Mucosa of rectum (tissue), 2 donors: ENCODE measurements around the gene INTS1.
"Not testable (repeated sequence)": the region's sequence is repeated elsewhere in the genome, so short reads cannot be mapped to it uniquely, and the experiment has no call there.

Experiments
- H3K27ac ChIP-seq, 2 donors: one replicate each; pipeline ENCODE4 v1.7.0; 2013; ENCODE audit warnings: inconsistent platforms in 2 of 2, low read depth in 2 of 2, low read length in 2 of 2
- H3K27me3 ChIP-seq, 2 donors: one replicate each; pipeline ENCODE4 v1.7.0; 2013; ENCODE audit warnings: low read length in 2 of 2; ENCODE audit not compliant: control insufficient read depth in 2 of 2, insufficient read depth in 2 of 2
- H3K36me3 ChIP-seq, 2 donors: one replicate each; pipeline ENCODE4 v1.7.0; 2013; ENCODE audit warnings: low read length in 2 of 2; ENCODE audit not compliant: control insufficient read depth in 2 of 2, insufficient read depth in 2 of 2
- H3K4me1 ChIP-seq, 2 donors: one replicate each; pipeline ENCODE4 v1.7.0; 2013; ENCODE audit warnings: low read length in 2 of 2, mild to moderate bottlenecking in 1 of 2; ENCODE audit not compliant: control insufficient read depth in 2 of 2, insufficient read depth in 2 of 2
- H3K4me3 ChIP-seq, 2 donors: one replicate each; pipeline ENCODE4 v1.7.0; 2013; ENCODE audit warnings: low read length in 2 of 2
- H3K9ac ChIP-seq, 2 donors: one replicate each; pipeline ENCODE4 v1.7.0; 2013; ENCODE audit warnings: low read length in 2 of 2, low read depth in 1 of 2, mild to moderate bottlenecking in 1 of 2
- H3K9me3 ChIP-seq, 2 donors: one replicate each; pipeline ENCODE4 v1.7.0; 2013; ENCODE audit warnings: low read length in 2 of 2; ENCODE audit not compliant: control insufficient read depth in 2 of 2
- donor health status: healthy.
- donor health status: Normal muscosa, but diverticular disease.

Gene INTS1

DNA sequence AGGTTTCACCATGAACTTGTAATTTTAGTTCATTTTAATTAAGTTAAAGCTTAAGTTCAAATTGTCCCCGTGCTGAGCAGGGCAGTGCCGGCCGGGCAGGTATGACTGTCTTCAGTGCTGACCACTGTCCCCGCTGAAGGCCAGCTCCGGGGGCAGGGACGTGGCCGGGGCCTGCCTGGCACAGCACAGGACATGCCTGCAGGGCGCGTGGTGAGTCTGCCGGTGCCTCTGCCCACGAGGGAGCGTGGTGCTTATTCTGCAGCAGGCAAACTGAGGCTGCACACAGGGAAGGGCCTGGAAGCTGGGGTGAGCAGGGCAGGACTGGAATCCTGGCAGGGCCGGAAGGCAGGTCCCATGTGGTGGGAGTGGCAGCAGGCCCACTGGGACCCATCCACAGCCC lies 54.7 kb downstream of the INTS1 start:
- H3K27ac ChIP-seq, result peak overlapping the region in 1 of 2 donors; percentile 4
- no peak overlapping the region for H3K9ac ChIP-seq
- no peaks in the 10 kb centered on the region for H3K9me3 ChIP-seq

DNA sequence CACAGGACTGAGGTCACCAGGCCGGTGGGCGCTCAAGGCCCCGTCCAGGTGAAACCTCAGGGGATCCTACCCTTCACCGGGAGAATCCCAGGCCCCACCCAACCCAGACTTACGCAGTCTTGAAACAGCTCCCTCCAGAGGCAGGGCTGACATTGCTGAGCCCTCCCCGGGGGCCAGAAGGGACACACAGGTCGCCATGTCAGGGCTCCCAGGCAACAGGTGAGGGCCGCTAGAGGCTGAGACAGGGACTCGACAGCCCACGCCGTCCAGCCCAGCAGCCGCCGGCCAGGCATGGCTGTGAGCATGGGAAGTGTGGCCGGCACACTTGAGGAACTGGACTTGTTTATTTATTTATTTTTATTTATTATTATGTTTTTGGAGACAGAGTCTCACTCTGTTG lies 55.2 kb downstream of the INTS1 start:
- no peak overlapping the region for H3K4me3 ChIP-seq
- peaks cover 8 to 9% of the 10 kb centered on the region in 2 donors for H3K4me1 ChIP-seq
- no peaks in the 10 kb centered on the region for H3K27me3 ChIP-seq
- H3K9ac ChIP-seq, result no peak overlapping the region
- peaks cover 0 to 4% of the 10 kb centered on the region in 2 donors for H3K36me3 ChIP-seq
- no peaks in the 10 kb centered on the region for H3K9me3 ChIP-seq
- H3K27ac ChIP-seq, result no peak overlapping the region

More for the DNA sequence above, 54.7 kb downstream of the INTS1 start:
- H3K4me1 ChIP-seq, result peaks cover 8 to 10% of the 10 kb centered on the region in 2 donors
- H3K4me3 ChIP-seq, result no peak overlapping the region
- peaks cover 0 to 4% of the 10 kb centered on the region in 2 donors for H3K36me3 ChIP-seq
- no peaks in the 10 kb centered on the region for H3K27me3 ChIP-seq

DNA sequence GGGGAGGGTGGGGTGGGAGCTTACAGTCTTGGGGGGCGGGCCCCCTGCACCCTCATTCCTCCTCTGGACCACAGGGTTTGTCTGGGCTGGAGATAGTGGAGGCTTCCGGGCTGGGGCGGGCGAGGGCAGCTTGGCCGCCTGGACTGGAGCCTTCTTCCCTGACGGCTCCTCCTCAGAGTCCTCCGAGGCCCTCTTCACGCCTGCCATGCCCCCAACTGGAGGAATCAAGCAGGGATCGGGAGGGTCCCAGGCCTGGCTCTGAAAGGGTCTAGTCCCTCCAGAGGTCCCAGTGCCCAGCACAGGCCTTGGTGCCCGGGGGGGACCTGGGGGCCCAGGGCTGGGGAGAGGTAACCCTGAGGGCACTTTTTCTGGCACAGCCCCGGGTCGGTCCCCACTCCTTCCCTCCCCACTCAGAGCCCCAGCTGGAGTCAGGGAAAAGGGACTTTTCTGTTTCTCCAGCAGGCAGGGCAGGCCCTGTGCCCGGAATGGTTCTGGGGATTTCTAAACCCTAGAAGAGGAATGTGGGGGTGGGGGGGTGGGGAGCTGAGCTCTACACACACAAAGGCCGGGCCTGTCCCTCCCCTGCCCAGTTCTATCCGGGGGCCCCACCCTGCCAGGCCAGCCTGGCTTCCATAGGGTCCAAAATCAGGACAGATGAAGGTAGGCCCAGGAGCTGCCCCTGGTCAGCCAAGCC lies 56.5 kb downstream of the INTS1 start:
- no peaks in the 10 kb centered on the region for H3K27me3 ChIP-seq
- H3K9ac ChIP-seq, result no peak overlapping the region
- no peak overlapping the region for H3K4me3 ChIP-seq
- H3K9me3 ChIP-seq, result no peaks in the 10 kb centered on the region
- peaks cover 0 to 4% of the 10 kb centered on the region in 2 donors for H3K36me3 ChIP-seq
- peak overlapping the region in 1 of 2 donors; percentile 48 for H3K27ac ChIP-seq
- peaks cover 5% of the 10 kb centered on the region in 2 donors for H3K4me1 ChIP-seq

DNA sequence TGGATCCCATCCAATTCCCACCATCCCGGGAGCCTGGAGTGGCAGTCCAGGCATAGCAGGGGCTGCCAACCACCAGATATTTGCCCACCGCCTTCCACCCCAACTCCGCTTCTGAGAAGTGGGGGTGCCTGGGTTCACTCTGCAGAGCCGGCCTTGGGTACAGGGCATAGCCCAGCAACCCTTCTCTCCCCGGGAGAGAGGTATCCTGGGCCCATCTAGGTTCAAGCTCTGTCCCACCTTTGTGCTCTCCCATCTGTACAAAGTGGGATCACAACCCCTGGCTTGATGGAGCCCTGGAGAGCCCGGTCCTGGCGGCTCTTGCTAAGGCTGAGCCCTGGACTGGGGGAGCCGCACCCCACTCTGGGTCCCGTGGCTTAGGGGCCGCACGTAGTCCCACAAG lies 57.1 kb downstream of the INTS1 start:
- H3K4me1 ChIP-seq, result peaks cover 3 to 5% of the 10 kb centered on the region in 2 donors
- H3K9ac ChIP-seq, result no peak overlapping the region
- no peak overlapping the region for H3K27ac ChIP-seq

DNA sequence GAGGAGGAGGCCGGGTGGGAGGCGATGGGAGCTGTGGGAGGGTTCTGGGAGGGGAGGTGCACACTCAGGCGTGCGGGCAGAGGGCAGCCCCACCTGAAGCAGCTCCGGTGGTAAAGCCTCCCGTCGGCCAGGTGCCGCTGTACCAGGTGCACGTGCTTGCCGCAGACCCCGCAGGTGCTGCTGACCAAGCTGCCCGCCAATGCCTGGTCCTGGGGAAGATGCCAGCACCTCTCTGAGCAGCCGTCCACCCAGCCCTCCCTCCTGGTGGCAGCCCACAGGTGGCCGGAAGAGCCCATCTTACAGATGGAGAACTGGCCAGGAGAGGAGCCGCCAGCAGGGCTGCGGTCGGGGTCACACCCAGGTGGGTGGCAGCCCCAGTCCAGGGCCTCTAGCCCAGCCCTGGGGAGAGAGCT lies 57.6 kb downstream of the INTS1 start:
- H3K4me1 ChIP-seq, result peaks cover 3 to 5% of the 10 kb centered on the region in 2 donors
- no peak overlapping the region for H3K4me3 ChIP-seq
- peaks cover 2 to 4% of the 10 kb centered on the region in 2 donors for H3K36me3 ChIP-seq
- no peak overlapping the region for H3K27ac ChIP-seq
- no peak overlapping the region for H3K9ac ChIP-seq
- H3K9me3 ChIP-seq, result no peaks in the 10 kb centered on the region
- no peaks in the 10 kb centered on the region for H3K27me3 ChIP-seq

More for the DNA sequence above, 57.1 kb downstream of the INTS1 start:
- Histone ChIP-seq H3K9me3 (no peaks in the 10 kb centered on the region), H3K4me3 (no peak overlapping the region), H3K36me3 (peaks cover 0 to 4% of the 10 kb centered on the region in 2 donors), H3K27me3 (no peaks in the 10 kb centered on the region)

DNA sequence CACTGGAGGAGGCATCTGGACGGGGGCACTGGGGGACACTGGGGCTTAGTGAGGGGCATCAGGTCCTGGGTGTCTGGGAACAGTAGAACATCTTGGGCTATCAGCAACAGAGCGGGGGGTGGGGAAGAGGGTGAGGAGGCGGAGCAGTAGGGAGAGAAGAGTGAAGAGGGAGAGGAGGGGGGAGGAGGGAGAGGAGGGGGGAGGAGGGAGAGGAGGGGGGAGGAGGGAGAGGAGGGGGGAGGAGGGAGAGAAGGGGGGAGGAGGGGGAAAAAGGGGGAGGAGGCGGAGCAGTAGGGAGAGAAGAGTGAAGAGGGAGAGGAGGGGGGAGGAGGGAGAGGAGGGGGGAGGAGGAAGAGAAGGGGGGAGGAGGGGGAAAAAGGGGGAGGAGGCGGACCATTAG lies 58.2 kb downstream of the INTS1 start:
- H3K27ac ChIP-seq, H3K4me1 ChIP-seq, H3K9ac ChIP-seq, H3K4me3 ChIP-seq, H3K36me3 ChIP-seq, H3K27me3 ChIP-seq, H3K9me3 ChIP-seq: not testable (repeated sequence)

DNA sequence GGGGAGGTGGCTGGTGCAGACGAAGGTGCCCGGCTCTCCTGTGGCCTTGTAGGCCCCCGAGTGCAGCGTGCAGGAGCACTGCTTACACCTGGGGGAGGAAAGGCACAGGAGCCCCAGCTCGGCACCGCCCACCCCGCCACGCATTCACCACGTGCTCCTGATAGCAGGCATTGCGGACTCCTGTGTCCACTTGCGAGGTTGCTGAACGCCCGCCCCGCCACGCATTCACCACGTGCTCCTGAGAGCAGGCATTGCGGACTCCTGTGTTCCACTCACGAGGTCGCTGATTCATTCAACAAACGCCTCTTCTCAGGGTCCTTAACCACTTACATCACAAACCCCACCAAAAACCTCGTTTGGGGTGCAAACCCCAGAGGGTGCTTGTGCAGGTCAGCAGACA lies 58.8 kb downstream of the INTS1 start:
- H3K27me3 ChIP-seq, result no peaks in the 10 kb centered on the region
- H3K27ac ChIP-seq, result no peak overlapping the region
- peaks cover 8 to 9% of the 10 kb centered on the region in 2 donors for H3K36me3 ChIP-seq
- H3K4me1 ChIP-seq, result peaks cover 0 to 2% of the 10 kb centered on the region in 2 donors
- H3K9me3 ChIP-seq, result no peaks in the 10 kb centered on the region
- no peak overlapping the region for H3K4me3 ChIP-seq
- no peak overlapping the region for H3K9ac ChIP-seq

DNA sequence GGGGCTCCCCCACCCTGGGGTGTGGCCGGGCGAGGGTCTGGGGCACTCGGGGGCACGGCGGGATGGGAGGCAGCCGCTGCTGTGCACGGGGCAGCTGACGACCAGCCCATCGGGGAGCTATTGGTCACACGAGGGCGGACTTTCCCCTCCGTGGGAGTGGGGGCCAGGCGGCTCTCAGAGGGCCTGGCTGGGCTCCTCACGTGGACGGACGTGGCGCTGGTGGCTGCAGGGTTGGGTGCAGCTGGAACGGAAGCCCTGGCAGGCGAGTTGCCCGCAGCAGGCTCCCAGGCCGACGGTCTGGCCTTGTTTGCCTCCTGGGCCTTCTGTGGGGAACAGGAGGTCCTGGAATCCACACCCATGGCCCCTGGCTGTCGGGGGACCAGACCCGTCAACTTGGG lies 59.3 kb downstream of the INTS1 start:
- Histone ChIP-seq H3K27ac (no peak overlapping the region), H3K4me3 (no peak overlapping the region), H3K27me3 (no peaks in the 10 kb centered on the region), H3K36me3 (peaks cover 9 to 13% of the 10 kb centered on the region in 2 donors), H3K9ac (no peak overlapping the region), H3K9me3 (no peaks in the 10 kb centered on the region), H3K4me1 (no peaks in the 10 kb centered on the region)

DNA sequence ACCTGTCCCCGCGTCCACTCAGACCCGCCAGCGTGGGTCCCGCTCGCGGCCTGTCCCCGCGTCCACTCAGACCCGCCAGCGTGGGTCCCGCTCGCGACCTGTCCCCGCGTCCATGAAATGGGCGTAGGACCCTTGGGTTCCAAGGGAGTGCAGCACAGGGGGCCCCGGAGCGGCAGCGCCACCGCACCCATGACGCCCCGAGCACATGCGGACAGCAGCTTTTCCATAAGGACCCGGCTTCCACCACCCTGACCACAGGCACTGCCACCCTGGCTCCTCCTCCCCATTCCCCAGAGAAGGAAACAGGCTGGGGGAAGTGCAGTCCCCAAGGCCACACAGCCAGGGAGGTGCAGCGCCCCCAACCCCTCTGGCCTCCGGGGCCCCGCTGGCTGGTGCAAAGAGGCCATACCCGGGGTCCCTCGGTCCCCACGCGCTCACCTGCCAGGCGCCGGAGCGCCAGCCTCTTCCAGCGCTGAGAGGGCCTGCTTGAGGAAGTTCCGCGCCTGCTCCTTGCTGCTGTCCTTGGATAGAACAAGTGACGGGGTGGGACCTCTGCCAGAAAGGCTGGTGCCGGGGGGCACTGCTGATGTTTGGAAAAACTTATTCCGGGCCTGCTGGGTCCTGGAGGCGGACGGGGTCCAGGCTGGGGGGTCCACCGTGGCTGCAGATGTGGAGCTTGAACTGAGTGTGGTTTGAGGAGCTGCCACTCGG lies 59.8 kb downstream of the INTS1 start:
- H3K9ac ChIP-seq, result no peak overlapping the region
- no peak overlapping the region for H3K4me3 ChIP-seq
- H3K27me3 ChIP-seq, result no peaks in the 10 kb centered on the region
- no peak overlapping the region for H3K27ac ChIP-seq
- peaks cover 12 to 13% of the 10 kb centered on the region in 2 donors for H3K36me3 ChIP-seq
- H3K9me3 ChIP-seq, result no peaks in the 10 kb centered on the region
- no peaks in the 10 kb centered on the region for H3K4me1 ChIP-seq

DNA sequence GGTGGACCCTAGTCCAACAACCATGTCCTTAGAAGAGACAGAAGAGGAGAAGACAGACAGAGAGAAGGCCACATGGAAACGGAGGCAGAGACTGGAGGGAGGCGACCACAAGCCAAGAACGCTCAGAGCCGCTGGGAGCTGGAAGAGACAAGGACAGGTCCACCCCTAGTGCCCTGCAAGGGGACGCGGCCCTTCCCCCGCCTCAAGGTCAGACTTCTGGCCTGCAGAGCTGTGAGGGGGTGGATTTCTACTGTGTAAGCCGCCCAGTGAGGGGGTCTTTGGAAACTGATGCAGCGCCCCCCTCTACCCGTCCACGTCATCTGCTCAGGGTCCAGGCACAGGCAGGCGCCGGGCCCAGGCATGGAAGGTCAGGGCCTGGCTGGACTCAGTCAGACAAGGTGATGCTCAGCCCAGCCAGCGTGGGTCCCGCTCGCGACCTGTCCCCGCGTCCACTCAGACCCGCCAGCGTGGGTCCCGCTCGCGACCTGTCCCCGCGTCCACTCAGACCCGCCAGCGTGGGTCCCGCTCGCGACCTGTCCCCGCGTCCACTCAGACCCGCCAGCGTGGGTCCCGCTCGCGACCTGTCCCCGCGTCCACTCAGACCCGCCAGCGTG lies 60.5 kb downstream of the INTS1 start:
- H3K27ac ChIP-seq, H3K4me3 ChIP-seq: not testable (repeated sequence)
- peaks cover 16 to 19% of the 10 kb centered on the region in 2 donors for H3K36me3 ChIP-seq

More for the DNA sequence above, 60.5 kb downstream of the INTS1 start:
- not testable (repeated sequence) for H3K9ac ChIP-seq, H3K4me1 ChIP-seq, H3K27me3 ChIP-seq, H3K9me3 ChIP-seq
